ENCODE results near the gene RBBP8NL.

Gene RBBP8NL

DNA sequence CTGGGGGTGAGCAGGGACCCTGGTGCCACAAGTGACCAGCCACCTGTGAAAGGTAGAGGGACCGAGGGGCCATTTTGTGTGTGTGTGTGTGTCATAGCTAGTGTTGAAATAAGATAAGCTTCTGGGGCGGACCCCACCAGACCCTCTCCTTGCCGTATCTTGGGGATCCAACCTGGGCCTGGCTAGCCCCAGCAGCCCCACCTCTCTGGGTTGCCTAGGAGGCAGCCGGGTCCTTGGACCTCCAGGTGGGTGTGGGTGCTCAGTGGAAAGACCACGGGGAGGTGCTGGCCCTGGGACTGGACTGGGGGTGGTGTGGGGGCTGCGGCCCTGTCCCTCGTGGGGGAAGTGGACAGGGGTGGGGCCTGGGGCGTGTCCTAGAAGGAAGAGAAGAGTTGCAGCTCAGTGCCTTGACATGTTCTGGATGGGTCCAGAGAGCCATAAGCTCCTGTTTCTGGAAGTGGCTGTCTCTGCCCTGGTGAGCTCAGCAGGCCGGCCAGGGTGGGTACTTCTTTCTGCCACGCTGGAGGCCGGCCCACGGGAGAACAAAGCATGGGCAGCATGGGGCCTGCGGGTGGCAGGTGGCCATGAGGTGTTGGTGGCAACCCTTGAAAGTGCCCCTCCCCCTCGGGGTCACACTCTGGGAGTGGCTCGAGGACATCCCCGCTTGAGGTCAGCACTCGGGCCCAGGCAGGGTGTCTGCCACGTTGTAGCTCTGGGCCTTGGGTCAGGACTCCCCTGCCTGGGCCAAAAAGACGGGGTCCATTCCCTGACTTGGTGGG is 8.4 kb downstream of the RBBP8NL start:
- DNase-seq = no peak

DNA sequence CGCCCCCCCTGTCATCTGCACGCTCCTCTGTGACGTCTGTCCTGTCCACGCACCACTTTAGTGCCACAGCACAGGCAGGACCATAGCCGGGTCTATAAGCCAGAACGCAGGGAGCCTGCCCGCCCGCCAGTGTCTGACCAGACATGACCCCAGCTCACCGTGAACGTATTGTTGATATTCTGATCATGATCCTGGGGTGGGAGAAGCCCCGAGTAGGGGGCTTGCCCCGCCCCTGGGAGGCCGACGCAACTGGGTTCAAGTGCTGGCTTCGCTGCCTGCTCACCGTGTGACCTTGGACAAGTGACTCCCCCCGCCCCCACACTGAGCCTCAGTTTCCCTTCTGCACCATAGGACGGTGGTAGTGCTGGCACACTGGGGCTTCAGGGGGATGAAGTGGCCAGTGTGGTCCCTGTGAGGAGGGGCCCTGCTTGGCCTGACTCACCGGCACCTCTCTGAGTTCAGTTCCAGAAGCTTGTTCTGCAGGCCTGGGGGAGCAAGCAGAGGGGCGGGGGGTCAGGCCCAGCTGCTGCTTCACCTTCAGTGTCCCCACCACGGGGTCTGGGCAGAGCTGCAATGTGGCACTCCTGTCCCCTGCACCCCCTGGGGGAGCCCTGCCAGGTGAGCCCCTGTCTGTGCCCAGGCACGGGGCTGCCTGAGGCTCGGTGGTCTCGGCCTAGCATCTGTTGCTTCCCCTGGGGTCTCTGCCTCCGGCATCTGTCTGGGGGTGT is 9.2 kb downstream of the RBBP8NL start:
- DNase-seq = no peak

DNA sequence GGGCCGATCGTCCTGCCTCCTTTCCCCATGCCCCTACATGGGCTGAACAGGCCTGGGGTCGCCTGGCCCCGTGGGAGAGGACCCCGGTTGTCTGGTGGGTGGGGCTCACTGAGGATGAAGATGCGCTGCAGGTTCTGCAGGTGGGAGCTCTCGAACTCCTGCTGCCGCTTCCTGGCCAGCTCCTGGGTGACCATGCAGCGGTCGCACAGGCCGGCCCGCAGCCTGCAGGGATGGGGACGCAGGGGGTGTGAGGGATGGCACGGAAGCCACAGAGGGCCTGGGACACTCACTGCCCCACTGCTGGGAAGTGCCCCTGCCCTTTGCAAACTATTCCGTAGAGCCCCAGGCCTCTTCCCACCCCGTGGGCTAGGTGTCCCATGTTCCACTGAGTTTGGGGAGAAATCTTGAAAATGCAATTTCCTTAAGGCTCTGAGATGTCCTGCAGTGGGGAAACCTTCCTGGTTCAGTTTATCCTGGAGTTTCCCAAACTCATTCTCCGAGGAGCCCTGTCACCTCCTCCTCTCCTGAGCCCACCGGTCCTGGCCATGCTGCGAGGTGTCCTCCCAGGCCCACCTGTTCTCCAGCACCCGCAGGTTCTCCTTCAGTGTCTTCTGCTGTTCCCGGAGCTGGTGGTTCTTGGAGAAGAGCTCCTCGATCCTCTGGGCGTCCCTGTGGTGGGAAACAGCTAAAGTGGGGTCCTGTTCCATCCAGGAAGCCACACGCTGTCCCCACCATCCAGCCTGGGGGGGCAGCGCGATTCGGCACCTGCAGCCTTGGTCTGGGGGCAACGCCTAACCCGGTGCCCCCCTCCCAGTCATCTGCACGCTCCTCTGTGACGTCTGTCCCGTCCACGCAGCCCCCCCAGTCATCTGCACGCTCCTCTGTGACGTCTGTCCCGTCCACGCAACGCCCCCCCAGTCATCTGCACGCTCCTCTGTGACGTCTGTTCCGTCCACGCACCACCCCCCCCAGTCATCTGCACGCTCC is 10.4 kb downstream of the RBBP8NL start:
- DNase-seq = no peak

DNA sequence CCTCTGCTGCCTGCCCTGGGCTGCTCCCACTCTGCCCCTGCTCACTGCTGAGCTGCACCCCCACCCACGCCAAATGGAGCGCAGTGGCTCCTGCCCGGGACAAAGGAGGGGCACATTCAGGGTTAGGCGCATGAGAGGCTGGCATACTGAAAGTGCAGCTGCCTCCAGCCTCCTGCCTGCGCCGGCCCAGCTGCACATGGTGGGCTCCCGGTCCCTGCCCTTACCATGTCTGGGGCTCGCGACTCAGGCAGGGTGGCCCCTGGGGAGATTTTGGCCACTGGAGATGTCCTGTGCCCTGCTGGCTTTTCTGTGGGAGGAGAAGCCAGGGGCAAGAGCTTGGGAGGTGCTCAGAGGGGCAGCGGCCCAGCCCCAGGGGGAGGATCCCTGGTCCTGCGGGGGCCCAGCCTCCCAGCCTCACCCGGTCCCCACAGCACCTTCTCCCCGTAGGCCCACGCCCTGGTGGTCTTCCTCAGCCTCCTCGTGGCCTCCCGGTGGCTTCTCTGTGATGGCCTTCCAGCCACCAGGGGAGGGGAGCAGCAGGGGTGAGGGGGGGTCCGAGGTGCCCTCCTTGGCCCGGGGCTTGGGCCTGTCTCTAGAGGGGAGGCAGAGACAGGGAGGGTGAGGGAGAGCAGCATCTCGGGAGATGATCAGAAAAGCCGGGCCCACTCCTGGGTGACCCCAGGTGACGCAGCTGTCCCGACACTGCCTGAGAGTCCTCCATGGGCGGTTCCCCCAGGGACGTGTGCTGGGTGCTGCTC is 11.8 kb downstream of the RBBP8NL start:
- no peak for DNase-seq

DNA sequence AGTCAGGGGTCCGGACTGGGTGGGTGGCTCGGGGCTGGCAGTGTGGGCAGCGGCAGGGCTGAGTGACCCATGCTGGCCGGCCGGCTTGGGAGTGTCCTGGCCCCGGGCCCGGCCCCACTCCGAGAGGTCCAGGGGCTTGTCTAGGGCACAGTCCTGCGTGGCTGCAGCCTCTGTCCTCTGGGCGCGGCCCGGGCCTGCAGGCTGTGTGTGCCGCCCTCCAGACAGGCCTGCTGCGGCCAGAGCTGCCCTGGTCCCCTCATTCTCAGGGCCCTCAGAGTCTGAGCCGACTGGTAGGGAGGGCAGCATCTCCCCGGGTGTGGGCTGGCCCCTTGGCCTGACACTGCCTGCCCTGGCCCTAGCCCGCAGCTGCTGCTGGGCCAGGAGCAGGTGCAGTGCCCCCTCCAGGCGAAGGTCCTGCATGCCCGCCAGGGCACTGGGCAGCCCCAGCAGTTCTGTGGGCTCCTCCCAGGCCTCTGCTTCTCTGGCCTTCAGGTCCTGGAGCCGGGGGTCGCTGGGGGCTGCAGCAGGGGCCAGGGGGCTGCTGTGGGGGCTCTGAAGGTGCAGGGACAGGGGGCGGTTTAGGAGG is 13.3 kb downstream of the RBBP8NL start:
- DNase-seq = no peak

DNA sequence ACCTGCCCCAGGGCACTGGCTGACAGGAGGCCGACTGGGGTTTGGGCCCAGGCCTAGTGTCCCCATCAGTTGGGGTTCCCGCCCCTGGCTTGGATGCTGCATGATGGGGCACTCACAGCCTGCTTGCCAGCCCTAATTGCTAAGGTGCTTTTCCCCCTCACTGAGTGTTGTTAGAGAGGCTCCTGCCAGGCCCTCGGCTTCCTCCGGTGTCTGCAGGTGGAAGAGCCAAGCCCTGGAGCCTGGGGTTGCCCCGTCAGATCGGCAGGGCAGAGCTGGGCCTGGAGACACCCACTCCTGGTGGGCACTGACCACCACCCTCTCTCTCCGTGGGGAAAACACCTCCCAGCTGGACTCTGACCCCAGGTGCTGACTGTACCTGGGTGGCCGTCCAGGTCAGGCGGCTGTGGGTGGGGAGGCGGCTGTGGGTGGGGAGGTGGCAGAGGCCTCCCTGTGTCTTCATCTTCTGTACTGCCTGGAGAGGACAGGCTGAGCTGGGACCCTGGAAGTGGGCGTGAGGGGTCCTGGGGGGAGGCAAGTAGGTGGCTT is 14.2 kb downstream of the RBBP8NL start:
- DNase-seq = no peak

DNA sequence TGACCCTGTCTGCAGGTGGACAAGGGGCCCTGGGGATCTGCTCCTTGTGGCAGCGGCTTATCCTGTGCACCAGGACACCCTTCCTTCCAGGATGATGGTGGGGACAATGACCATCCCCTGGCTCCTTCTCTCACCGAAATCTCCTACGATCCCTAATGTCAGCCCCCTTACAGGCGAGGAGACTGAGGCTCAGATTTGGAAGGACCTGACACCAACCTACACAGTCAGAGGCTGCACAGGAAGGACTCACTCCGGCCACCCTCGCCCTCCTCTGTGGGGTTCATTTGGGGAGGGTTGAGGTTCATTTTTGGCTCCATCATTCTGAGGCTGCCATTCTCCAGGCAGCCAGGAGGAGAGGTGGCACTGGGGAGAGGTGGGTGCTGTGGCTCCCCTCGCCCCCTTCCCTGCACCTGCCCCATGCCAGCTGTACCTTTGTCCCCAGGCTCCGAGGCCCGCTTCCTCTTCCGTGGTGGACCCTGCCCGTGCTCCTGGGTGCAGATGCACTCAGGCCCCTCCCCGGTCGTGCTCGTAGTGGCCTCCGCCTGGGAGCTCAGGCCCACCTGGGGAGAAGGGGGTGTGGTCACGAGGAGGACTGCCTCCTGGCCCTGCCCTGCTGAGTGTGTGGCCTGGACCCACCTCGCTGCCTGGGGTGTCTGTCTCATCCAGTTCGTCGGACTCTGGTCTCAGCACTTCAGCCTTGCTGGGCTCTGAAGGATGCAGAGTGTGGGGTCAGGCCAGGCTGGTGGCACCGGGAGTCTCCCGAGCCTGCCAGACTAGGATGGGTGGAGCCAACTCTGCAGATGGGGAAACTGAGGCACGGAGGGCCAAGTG is 14.9 kb downstream of the RBBP8NL start:
- DNase-seq = no peak

DNA sequence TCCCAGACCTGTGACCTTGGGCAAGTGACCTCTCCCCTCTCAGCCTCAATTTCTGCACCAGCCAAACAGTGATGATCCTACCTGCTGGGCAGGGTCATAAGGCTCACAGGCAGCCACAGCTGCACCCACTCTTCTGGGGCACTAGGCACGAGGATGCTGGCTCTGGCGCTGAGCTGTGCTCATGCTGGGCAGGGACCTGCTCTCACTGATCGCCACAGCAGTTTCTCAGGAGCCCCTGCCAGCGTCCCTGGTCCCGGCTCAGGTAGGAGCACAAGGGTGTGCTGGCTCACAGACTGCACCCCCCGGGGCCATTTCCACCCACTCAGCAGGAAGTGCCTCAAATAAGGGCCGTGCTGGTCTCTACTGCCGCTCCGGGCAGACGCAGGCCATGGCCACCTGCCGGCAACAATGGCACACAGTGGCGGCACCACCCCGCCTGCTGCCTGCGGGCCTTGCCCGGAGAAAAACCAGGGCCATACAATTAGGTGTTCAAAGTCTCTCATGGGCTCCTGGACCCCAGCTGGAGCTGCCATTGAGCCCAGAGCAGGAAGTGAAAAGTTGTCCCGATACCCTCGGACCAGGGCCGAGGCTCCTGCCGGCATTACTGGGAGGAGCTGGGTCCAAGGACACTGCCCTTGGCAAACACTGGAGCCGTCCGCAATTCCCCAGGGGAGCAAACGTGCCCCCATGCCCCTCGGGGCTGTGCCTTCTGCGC is 15.7 kb downstream of the RBBP8NL start:
- no peak for DNase-seq

DNA sequence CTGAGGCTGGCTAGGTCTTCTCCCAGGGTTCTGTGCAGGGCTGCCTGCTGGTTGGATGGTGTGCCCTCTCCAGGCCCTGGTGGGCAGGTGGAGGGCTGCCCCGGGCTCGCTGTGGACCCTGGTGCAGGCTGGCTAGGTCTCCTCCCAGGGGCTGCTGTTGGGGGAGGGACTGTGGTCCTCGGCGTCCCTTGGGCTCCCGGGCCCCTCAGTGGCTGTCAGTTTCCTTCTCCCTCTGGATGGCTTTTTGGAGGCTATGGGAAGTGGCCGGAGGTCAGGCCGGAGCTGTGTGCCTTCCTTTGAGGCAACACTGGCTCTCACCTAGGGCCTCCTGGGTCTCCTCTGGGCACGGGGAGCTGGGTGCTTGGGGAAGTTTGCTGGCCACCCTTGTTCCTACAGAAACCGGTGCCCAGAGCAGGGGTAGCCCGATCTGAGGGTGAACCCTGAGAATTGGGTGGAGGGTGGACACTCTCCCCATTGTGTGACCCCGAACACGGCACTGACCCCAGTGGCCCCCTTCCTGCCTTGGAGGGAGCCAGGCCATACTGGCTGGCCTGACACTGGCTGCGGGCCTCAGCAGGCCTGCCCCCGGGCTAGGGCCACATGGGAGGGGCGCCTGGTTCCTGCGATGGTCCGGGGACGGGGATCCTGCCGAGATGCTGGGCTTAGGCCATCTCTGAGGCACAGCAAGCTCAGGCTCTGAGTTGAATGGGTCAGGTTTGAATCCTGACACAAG is 16.4 kb downstream of the RBBP8NL start:
- no peak for DNase-seq

DNA sequence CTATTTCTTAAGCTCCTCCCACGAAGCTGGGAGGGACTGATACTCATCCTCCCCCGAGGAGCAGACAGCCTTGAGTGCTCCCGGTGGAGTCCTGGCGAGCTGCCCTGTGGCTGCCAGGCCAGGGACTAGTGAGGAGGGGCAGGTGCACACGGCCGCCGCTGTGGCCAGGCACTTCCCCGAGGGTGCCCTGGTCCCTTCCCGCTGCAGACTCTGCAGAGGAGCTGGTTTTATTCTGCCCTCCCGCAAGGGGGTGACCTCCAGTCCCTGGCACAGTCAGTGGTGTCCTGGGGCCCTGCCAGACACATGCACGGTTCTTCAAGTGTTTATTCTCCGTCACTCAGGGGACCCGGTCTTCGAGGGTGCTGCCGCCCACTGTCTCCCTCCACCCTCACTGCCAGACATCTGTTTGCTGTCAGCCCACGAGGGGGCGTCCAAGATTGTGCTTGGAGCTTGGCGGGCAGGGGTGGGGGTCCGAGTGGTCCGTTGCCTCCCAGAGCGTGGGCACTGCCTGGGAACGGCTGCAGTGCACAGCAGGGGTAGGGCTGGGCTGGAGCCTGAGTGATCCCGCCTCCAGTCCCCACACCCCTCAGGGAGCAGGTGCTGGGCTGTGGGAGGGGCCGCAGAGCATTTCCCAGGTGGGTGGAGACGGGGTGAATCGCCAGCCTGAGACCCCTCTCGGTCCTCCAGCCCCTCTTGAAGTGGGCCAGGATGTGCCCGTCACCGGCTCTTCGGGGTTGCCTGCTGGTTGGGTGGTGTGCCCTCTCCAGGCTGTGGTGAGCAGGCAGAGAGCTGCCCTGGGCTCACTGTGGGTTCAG is 17.2 kb downstream of the RBBP8NL start:
- peak; percentile 53 for DNase-seq

DNA sequence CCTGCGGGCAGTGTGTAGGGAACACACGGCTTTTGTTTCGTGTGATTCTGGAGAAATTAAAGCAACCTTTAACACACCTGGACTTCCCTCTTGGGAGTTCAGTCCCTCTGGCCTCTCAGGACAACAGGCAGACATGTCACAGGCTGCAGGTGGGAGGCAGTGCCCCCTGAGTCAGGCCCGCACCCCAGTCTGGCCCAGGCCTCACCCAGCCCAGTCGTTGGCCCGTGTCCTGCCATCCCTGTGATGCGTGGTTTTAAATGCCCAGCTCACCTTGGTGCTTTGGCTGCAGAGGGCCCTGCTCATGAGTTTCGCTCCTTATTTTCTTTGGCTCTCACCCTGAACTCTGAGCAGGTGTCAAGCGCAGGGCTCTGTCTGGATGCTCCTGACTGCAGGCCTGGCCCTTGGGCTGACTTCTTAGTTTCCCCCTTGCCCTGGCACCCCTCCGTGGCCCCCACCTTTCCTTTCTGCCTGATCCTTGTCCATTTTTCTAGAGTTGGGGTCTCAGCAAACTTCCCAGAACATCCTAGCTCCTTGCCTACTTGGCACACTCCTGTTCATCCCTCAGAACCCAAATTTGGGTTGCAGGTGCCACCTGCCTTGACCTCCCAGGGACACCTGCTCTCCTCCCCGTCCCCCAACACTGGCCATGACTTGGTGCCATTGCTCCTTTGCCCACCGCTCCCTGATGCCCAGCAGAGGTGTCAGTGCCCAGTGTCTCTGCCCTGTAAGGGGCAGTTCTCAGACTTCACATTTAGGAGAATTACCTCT is 18.1 kb downstream of the RBBP8NL start:
- DNase-seq = no peak

DNA sequence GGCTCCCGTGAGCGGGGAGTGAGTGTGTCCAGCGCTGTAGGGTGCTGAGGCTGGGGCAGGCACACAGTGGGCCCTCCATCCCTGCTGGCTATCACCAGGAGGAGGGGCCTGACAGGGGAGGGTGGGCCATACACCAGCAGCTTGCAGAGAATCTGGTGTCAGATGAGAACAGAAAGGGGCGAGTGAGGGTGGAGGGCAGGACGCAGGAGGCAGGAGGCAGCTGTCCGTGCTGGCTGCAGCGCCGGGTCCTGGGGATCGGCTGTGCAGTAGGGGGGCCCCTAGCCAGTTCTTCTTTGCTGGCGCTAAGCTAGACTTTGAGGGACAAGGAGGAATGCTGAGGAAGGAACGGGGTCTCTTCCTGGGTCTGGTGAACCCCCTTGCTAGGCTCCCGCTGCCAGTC is 18.7 kb downstream of the RBBP8NL start:
- no peak for DNase-seq

DNA sequence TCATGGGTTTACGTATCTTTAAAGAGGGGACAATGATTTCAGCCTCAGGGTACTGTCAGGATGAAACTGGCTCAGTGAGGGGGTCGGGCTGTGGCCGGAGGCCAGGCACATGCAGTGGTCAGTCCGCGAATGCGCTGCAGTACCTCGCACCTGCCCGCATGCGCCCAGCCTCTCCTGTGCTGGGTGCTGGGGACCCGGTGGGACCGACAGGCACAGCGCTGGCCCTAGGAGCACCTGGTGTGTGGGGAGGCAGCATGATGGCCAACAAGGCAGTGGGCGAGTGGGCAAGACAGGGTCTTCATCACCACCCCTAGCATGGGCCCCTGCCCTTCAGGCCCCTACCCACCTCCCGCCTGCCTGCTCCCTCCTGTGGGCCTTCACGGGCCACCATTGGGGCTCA is 19.3 kb downstream of the RBBP8NL start:
- DNase-seq = no peak

DNA sequence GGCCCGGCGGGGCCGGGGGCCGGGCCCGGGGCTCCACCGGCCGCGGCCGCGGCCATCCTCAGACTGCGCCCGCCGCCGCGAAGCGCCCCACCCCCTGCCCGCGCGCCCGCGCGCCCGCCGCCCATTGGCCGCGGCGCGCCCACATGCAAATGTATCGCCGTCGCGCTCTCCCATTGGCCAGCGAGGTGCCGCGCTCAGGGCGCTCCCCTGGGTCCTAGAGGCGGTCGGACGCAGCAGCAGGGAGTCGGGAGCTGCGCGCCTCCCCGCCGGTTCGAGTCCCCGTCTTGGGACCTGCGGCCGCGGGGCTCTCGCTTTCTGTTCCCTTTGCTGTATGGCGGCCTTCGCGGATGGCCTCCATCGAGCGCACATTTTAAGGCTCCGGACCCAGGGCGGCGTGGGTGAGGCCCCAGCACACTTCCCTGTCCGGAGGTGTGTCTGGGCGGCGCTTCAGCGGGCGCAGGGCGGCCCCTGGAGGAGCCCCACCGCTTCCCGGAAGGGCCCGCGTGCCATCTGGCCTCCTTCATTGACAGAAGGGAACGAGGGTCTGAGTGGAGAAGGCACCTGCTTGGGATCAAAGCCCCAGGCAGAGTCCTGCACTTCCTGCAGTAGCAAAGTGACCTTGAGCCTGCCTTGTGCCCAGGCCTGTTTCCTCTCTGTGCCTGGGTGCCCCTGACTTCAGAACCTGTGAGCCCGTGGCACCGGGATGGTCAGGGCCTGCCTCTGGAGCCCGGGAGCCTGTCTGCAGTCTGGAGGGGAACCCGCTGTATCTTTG is 19.9 kb downstream of the RBBP8NL start, which contains the start of gene CABLES2:
CABLES2 (minus strand) TSS at position 65 of the 772 bp plus-strand sequence; CDS start at position 56, 9 bp downstream.
- peak; percentile 56 for DNase-seq

DNA sequence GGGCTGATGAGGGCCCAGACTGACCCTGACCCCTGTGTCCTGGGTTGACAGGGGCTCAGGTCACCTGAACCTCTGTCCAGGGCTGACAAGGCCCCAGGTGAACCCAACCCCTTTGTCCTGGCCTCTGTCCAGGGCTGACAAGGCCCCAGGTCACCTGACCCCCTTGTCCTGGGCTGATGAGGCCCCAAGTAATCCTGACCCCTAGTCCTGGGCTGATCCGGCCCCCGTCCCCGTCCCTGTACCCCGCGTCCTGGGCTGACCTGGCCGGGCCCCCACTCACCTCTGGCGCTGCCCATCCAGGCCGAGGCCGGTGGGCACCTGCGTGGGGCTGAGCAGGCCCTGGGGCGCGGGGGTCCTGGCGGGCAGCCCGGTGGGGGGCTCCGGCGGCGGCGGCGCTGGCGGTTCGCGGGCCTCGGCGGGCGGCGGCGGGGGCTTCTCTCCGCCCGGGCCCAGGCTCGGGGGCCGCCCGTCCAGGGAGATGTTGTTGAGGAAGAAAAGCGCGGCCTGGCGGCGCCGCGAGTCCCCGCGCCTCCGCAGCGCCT is 20.6 kb downstream of the RBBP8NL start:
- DNase-seq = no peak

DNA sequence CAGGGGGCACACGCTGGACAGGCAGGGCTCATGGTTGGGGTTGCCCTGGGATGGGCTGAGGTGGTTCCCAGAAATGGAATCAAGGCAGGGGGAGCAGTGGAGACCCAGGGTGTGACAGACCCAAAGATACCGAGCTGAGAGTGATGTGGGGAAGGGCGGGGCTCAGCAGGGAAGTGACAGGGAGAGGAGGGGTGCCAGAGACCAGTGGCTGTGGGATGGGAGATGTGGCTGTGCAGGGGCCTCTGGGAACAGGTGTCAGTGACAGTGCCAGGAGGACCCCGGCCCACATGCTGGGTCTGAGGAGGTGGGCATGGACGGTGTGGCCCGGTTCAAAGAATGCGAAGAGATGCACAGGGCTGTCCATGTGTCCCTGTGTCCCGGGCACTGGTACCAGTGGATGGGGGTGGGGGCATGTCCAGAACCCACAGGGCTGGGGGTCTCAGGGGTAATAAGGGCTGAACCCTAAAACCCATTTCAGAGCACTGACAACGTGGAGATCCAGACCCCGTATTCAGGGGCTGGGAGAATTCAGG is 21.3 kb downstream of the RBBP8NL start:
- no peak for DNase-seq
